PC-9 (cell line): ENCODE data around the gene RIMS4.

Source experiments
- EZH2 ChIP-seq: fragments of 200-600 bp; sonication (generic); IDR thresholded peaks from 2 replicates; pipeline ENCODE4 v1.8.0; 2017; ENCODE audit warnings: antibody characterized with exemption, low read depth
- TF ChIP-seq, protein P1 (sequence below): fragments of 200-600 bp; sonication (generic); conservative IDR thresholded peaks from 2 replicates; pipeline ENCODE4 v1.6.1; 2017; ENCODE audit warnings: mixed run types, antibody characterized with exemption, mild to moderate bottlenecking, moderate library complexity

DNA sequence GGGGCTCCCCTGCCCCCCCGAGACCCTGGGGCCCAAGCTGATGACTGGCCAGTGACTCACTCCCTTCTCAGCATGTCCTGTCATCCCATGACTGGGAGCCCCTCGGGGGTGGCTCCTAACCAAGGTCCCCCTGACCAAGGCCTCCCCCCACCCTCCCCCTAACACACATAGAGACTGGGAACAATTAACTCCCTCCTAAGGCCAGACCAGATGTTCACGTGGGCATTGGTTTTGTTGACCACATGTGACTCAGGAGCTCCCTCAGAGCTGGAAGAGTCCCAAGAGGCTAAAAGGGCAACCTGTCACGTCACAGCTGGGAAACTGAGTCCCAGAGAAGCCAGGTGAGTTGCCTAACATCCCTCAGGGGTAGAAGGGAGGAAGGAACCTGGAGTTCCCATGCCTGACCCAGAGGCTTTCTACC, 105.8 kb downstream of the RIMS4 start:
- TF ChIP-seq, protein P1, sequence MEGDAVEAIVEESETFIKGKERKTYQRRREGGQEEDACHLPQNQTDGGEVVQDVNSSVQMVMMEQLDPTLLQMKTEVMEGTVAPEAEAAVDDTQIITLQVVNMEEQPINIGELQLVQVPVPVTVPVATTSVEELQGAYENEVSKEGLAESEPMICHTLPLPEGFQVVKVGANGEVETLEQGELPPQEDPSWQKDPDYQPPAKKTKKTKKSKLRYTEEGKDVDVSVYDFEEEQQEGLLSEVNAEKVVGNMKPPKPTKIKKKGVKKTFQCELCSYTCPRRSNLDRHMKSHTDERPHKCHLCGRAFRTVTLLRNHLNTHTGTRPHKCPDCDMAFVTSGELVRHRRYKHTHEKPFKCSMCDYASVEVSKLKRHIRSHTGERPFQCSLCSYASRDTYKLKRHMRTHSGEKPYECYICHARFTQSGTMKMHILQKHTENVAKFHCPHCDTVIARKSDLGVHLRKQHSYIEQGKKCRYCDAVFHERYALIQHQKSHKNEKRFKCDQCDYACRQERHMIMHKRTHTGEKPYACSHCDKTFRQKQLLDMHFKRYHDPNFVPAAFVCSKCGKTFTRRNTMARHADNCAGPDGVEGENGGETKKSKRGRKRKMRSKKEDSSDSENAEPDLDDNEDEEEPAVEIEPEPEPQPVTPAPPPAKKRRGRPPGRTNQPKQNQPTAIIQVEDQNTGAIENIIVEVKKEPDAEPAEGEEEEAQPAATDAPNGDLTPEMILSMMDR: no peak
- no peak for TF ChIP-seq EZH2
